Fibroblast of the conjunctiva (primary cell): ENCODE measurements around the gene UBALD1.

Source experiments
- DNase-seq: peaks from one replicate; pipeline ENCODE4 v3.0.0-alpha.2; 2010; ENCODE audit warnings: low read depth

Gene UBALD1

GRCh38 chr16:4646773-4647643, 32.3 kb upstream of the UBALD1 start:
- no peak for DNase-seq

- DNase-seq, result no peak
Measured at GRCh38 chr16:4641895-4642294, 27.2 kb upstream of the UBALD1 start.

- DNase-seq, result no peak
Measured at GRCh38 chr16:4641306-4641687, 26.6 kb upstream of the UBALD1 start.

GRCh38 chr16:4640572-4641305, 26.1 kb upstream of the UBALD1 start:
- no peak for DNase-seq

GRCh38 chr16:4639899-4640509, 25.3 kb upstream of the UBALD1 start:
- no peak for DNase-seq

GRCh38 chr16:4637501-4638166, 22.9 kb upstream of the UBALD1 start:
- no peak for DNase-seq

- DNase-seq, result no peak
Measured at GRCh38 chr16:4636196-4636595, 21.5 kb upstream of the UBALD1 start.

- DNase-seq, result no peak
Measured at GRCh38 chr16:4634768-4635167, 20.1 kb upstream of the UBALD1 start.

- DNase-seq, result no peak
Measured at GRCh38 chr16:4633910-4634635, 19.4 kb upstream of the UBALD1 start.

GRCh38 chr16:4631444-4631843, 16.8 kb upstream of the UBALD1 start:
- DNase-seq, result no peak

- no peak for DNase-seq
Measured at GRCh38 chr16:4628283-4628682, 13.6 kb upstream of the UBALD1 start.

GRCh38 chr16:4626396-4626795, 11.7 kb upstream of the UBALD1 start:
- no peak for DNase-seq

- no peak for DNase-seq
Measured at GRCh38 chr16:4625560-4626159, 11.0 kb upstream of the UBALD1 start.

- no peak for DNase-seq
Measured at GRCh38 chr16:4624827-4625559, 10.3 kb upstream of the UBALD1 start.

- peak; percentile 95 for DNase-seq
Measured at GRCh38 chr16:4624015-4624826, 9.5 kb upstream of the UBALD1 start, which contains the start of gene MGRN1. MGRN1 (plus strand) TSS chr16:4624826; CDS start chr16:4624961, 135 bp downstream.

- DNase-seq, result no peak
Measured at GRCh38 chr16:4623593-4623992, 8.9 kb upstream of the UBALD1 start.

GRCh38 chr16:4618645-4619418, 4.1 kb upstream of the UBALD1 start:
- no peak for DNase-seq

- no peak for DNase-seq
Measured at GRCh38 chr16:4617880-4618279, 3.2 kb upstream of the UBALD1 start.
